Smooth muscle cell (in vitro differentiated cells): ENCODE data around the gene MTMR10. TPM values are rescaled to one million over a fixed set of nuclear protein-coding genes. Genes with fewer than 3 reads are reported as not detected.

Experiments
- DNase-seq: peaks from one replicate; lab custom pipeline; 2025; ENCODE audit not compliant: unreplicated experiment; lab: John Stamatoyannopoulos, UW
- H2AFZ ChIP-seq: fragments of 200-600 bp; sonication (generic); 2 replicates; pipeline ENCODE4 v1.6.0; 2016; ENCODE audit warnings: antibody characterized with exemption, low read depth, mild to moderate bottlenecking
- H3F3A ChIP-seq: fragments of 200-600 bp; sonication (generic); 2 replicates; pipeline ENCODE4 v1.6.0; 2017; ENCODE audit warnings: antibody characterized with exemption, low read depth
- H3K27ac ChIP-seq: fragments of 200-600 bp; sonication (generic); 2 replicates; pipeline ENCODE4 v1.5.1; 2016; ENCODE audit warnings: low read depth, mild to moderate bottlenecking
- H3K27me3 ChIP-seq: fragments of 200-600 bp; sonication (generic); 2 replicates; pipeline ENCODE4 v1.6.1; 2016; ENCODE audit warnings: low read depth, mild to moderate bottlenecking
- H3K36me3 ChIP-seq: fragments of 200-600 bp; sonication (generic); 2 replicates; pipeline ENCODE4 v1.5.1; 2016; ENCODE audit warnings: low read depth
- H3K4me1 ChIP-seq: fragments of 200-600 bp; sonication (generic); 2 replicates; pipeline ENCODE4 v1.5.1; 2016; ENCODE audit warnings: low read depth
- H3K4me2 ChIP-seq: fragments of 200-600 bp; sonication (generic); 2 replicates; pipeline ENCODE4 v1.6.0; 2016; ENCODE audit warnings: mild to moderate bottlenecking
- H3K4me3 ChIP-seq: fragments of 200-600 bp; sonication (generic); 2 replicates; pipeline ENCODE4 v1.5.1; 2016; ENCODE audit warnings: mild to moderate bottlenecking
- H3K79me2 ChIP-seq: fragments of 200-600 bp; sonication (generic); 2 replicates; pipeline ENCODE4 v1.6.0; 2016; ENCODE audit warnings: low read depth, mild to moderate bottlenecking
- H3K9ac ChIP-seq: fragments of 200-600 bp; sonication (generic); 2 replicates; pipeline ENCODE4 v1.6.0; 2016; ENCODE audit warnings: low read depth
- H3K9me3 ChIP-seq: fragments of 200-600 bp; sonication (generic); replicated peaks from 2 replicates; pipeline ENCODE4 v1.5.1; 2016; ENCODE audit warnings: low read depth
- H4K20me1 ChIP-seq: fragments of 200-600 bp; sonication (generic); 2 replicates; pipeline ENCODE4 v1.6.0; 2016; ENCODE audit warnings: low read depth
- WGBS: methylation state at CpG from one replicate; pipeline ENCODE4 v1.1.7; 2016; ENCODE audit warnings: low lambda C conversion rate; 5-methylcytosine and 5-hydroxymethylcytosine counted together
- polyA plus RNA-seq: library from polyadenylated mRNA; unstranded; fragments of >200 nt; fragmentation: Nextera tagmentation; extraction: Ambion mirVana; gene quantifications from 2 replicates; pipeline ENCODE4 v1.2.1, GENCODE V29; 2016
- total RNA-seq: library from RNA; depleted of rRNA; stranded (reverse); fragments of >200 nt; gene quantifications from 2 replicates; pipeline ENCODE4 v1.2.3, GENCODE V29; 2014
- TF ChIP-seq, protein P1 (sequence below): fragments of 200-600 bp; sonication (generic); IDR thresholded peaks from 2 replicates; pipeline ENCODE4 v1.5.1; 2017; ENCODE audit warnings: borderline replicate concordance, mild to moderate bottlenecking, antibody characterized with exemption; ENCODE audit not compliant: insufficient read depth, poor library complexity, severe bottlenecking

The MTMR10 gene
- total and polyA plus RNA-seq, 2 experiments from 2014 or later: 11.6 to 24.9 TPM

DNA sequence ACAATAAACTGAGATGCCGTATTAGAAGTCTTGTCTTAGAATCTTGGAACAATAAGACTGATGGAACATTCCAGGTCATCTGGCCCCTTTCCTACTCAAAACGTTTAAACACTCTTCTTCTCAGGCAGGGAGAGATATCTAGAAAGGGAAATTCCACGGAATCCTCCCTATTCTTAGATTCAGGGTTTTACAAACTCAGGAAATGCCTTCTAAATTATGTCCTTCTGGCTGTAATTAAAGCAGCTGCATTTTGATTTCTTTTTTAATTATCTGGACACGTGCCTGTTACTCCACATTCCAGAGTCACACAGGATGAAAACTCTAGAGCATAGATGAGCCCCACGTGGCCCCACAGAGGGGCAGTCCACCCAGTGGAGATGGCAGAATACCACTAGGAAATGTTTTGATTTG, 41.5 kb upstream of the MTMR10 start:
- Histone ChIP-seq H3K4me3 (no peak overlapping the region), H3K4me2 (peak overlapping the region; percentile 6), H2AFZ (peak overlapping the region; percentile 34), H3K9ac (no peak overlapping the region), H3K9me3 (no peaks in the 10 kb centered on the region), H3K27ac (no peak overlapping the region), H3K27me3 (no peaks in the 10 kb centered on the region), H3F3A (no peaks in the 10 kb centered on the region), H3K4me1 (no peaks in the 10 kb centered on the region), H3K36me3 (no peaks in the 10 kb centered on the region), H4K20me1 (no peaks in the 10 kb centered on the region), H3K79me2 (no peaks in the 10 kb centered on the region)
- DNase-seq: no peak
- WGBS: 45% methylated on average over 5 of the region's 5 CpGs
- TF ChIP-seq, protein P1, sequence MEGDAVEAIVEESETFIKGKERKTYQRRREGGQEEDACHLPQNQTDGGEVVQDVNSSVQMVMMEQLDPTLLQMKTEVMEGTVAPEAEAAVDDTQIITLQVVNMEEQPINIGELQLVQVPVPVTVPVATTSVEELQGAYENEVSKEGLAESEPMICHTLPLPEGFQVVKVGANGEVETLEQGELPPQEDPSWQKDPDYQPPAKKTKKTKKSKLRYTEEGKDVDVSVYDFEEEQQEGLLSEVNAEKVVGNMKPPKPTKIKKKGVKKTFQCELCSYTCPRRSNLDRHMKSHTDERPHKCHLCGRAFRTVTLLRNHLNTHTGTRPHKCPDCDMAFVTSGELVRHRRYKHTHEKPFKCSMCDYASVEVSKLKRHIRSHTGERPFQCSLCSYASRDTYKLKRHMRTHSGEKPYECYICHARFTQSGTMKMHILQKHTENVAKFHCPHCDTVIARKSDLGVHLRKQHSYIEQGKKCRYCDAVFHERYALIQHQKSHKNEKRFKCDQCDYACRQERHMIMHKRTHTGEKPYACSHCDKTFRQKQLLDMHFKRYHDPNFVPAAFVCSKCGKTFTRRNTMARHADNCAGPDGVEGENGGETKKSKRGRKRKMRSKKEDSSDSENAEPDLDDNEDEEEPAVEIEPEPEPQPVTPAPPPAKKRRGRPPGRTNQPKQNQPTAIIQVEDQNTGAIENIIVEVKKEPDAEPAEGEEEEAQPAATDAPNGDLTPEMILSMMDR: no peak

DNA sequence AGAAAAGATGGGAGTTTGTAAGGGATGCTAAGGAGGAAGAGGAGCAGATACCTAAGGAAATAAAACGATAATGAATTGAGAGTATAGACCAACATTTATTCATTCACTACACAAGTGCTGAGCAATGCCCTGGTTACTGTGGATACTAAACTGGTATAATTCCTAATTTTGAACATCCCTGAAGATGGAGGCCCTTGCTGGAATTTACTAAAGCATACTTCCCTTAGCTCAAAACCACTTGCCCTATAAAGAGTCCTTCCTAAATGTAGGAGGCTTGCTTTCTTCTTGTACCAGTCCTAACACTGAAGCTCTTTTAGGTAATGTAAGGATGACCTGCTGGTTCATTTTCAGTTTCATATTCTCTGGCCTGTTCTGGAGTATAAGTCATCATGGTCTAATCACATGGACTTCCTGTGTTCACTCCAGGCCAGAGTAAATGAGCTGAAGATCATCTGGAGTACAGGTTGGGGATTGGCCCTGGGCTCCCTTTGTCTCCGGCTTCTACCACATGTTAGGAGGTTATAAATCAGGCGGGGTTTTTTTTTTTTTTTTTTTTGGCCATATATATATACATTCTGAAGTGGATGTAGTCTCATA, 40.1 kb upstream of the MTMR10 start:
- H3K79me2 ChIP-seq: no peaks in the 10 kb centered on the region
- H4K20me1 ChIP-seq: no peaks in the 10 kb centered on the region
- DNase-seq: no peak
- TF ChIP-seq, protein P1: no peak
- no peak overlapping the region for H3K27ac ChIP-seq
- H3K27me3 ChIP-seq: no peaks in the 10 kb centered on the region
- H3K4me2 ChIP-seq: no peak overlapping the region
- WGBS: 98% methylated on average over 3 of the region's 3 CpGs
- no peaks in the 10 kb centered on the region for H3K9me3 ChIP-seq
- no peaks in the 10 kb centered on the region for H3F3A ChIP-seq
- H3K36me3 ChIP-seq: no peaks in the 10 kb centered on the region
- no peak overlapping the region for H2AFZ ChIP-seq
- no peaks in the 10 kb centered on the region for H3K4me1 ChIP-seq
- H3K9ac ChIP-seq: no peak overlapping the region
- H3K4me3 ChIP-seq: no peak overlapping the region

DNA sequence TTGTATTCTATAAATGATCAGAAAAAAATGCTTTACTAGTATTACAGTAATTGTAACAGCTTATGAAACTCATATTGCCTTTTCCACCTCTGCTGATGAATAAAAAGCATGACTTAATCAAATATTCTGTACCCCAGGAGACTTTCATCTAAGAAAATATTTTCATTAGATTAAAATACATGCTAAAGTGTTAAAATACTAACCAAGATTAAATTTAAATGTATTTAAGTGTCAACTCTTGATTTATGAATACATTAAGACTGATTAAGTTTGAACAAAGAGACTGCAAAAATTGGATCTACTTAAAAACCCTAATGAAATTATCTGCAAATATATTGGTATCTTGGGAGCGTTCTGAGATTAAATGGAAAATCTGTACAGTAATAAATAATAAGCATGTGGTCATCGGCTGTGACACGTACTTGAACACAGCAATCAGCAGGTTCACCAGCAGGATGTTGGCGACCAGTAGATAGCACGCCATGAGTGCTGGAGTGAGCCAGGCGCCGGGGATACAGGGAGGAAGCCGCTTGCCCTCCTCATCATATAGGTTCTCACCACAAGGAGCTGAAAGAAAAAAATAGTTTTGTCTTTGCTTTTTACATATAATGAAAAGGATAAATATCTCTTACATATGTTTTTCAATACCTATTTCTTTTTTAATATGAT, 36.6 kb upstream of the MTMR10 start:
- no peaks in the 10 kb centered on the region for H3K79me2 ChIP-seq

More for the DNA sequence above, 36.6 kb upstream of the MTMR10 start:
- H3K27ac ChIP-seq: no peak overlapping the region
- TF ChIP-seq, protein P1: no peak
- WGBS: 97% methylated on average over 8 of the region's 8 CpGs
- H3K36me3 ChIP-seq: no peaks in the 10 kb centered on the region
- H3K9me3 ChIP-seq: no peaks in the 10 kb centered on the region
- no peaks in the 10 kb centered on the region for H4K20me1 ChIP-seq
- no peak overlapping the region for H3K9ac ChIP-seq
- no peaks in the 10 kb centered on the region for H3F3A ChIP-seq
- no peak overlapping the region for H3K4me3 ChIP-seq
- H3K4me2 ChIP-seq: no peak overlapping the region
- no peak overlapping the region for H2AFZ ChIP-seq
- no peak for DNase-seq
- H3K4me1 ChIP-seq: peaks cover 15% of the 10 kb centered on the region
- H3K27me3 ChIP-seq: no peaks in the 10 kb centered on the region
